ENCODE measurements around the gene ST7. TPM values are rescaled to one million over a fixed set of nuclear protein-coding genes. Genes with fewer than 3 reads are reported as not detected.

Gene ST7
- total RNA-seq, 2 donors from 2014 or later: 24.6 to 34.3 TPM

DNA sequence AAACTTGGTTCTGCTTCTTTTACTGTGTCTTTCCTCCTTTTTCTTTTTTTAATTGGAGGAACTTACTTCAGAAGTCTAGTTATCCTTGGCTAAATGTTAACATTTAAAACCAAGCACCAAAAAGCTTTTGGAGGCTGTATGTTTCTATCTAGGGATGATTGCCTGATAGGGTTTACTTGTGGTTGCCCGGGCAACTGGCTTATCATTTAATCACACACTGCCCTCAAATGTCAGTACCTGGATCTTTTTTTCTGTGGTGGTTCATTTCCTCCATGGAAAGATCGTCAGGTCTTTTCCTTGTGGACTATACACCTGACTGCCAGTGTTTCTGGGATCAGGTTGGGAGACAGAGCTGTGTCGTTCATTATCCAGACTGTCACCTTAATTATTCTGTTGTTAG, 196.4 kb downstream of the ST7 start:
- DNase-seq (no peak), ATAC-seq (no peak)
- Histone ChIP-seq H3K4me3 (no peak overlapping the region), H3K27me3 (no peaks in the 10 kb centered on the region), H3K36me3 (replicated peaks in 1 of 2; ENCODE audit: insufficient read depth in 1 of 2, low read depth in 2 of 2) (no peaks in the 10 kb centered on the region), H3K9me3 (no peaks in the 10 kb centered on the region), H3K4me1 (peaks cover 5% of the 10 kb centered on the region), H3K27ac (no peak overlapping the region)
- WGBS, 2 donors: 76 to 88% methylated on average over 3 of the region's 3 CpGs
- TF ChIP-seq, protein P1, sequence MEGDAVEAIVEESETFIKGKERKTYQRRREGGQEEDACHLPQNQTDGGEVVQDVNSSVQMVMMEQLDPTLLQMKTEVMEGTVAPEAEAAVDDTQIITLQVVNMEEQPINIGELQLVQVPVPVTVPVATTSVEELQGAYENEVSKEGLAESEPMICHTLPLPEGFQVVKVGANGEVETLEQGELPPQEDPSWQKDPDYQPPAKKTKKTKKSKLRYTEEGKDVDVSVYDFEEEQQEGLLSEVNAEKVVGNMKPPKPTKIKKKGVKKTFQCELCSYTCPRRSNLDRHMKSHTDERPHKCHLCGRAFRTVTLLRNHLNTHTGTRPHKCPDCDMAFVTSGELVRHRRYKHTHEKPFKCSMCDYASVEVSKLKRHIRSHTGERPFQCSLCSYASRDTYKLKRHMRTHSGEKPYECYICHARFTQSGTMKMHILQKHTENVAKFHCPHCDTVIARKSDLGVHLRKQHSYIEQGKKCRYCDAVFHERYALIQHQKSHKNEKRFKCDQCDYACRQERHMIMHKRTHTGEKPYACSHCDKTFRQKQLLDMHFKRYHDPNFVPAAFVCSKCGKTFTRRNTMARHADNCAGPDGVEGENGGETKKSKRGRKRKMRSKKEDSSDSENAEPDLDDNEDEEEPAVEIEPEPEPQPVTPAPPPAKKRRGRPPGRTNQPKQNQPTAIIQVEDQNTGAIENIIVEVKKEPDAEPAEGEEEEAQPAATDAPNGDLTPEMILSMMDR (IDR thresholded peaks at IDR 0.05): no peak
- TF ChIP-seq POLR2A (IDR thresholded peaks at IDR 0.05): no peak
- intact Hi-C loops (cut with DNase I): no loop called here

DNA sequence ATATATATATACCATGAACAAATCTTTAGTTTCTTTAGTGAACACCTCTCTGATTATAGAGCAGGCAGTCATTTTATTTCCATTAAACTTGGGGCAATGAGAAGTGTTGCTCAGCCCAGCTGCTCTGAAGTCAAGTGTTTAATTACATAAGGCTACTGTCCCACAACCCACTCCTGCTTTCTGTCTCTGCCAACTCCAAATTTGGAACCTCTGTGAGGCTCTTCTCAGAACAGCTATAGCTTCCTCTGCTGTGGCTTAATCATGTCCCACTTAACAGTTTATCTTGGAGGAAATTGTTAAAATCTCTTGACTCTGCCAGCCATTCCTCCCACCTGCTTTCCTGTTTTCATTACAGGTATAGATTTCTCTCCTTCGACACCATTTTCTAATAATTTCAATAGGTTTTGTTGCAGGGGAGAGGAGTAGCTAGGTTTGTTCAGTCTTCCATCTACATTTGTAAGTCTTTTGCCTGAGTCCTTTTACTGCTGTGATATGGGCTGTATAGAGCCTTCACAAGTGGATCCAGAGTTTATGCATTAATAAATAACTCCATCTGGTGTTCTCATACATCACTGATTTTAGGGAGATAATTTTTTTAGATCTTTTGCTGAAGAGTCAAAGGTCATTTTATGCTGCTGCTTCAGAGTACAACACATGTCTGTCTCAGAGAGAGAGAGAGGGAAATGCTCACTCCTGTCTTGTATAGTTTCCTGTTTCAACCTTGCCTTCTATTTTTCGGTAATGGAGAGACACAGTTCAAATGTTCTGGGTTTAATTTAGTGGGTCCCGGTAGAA, 199.1 kb downstream of the ST7 start:
- ATAC-seq (no peak), DNase-seq (no peak)
- H3K27me3 ChIP-seq: no peaks in the 10 kb centered on the region
- WGBS, 2 donors: 79 to 92% methylated on average over 3 of the region's 3 CpGs
- H3K27ac ChIP-seq: no peak overlapping the region
- H3K4me3 ChIP-seq: no peak overlapping the region
- H3K9me3 ChIP-seq: no peaks in the 10 kb centered on the region
- TF ChIP-seq POLR2A (IDR thresholded peaks at IDR 0.05): no peak
- TF ChIP-seq, protein P1 (IDR thresholded peaks at IDR 0.05): no peak
- H3K36me3 ChIP-seq (replicated peaks in 1 of 2; ENCODE audit: insufficient read depth in 1 of 2, low read depth in 2 of 2): no peaks in the 10 kb centered on the region
- intact Hi-C loops (cut with DNase I): no loop called here
- peaks cover 11% of the 10 kb centered on the region for H3K4me1 ChIP-seq

DNA sequence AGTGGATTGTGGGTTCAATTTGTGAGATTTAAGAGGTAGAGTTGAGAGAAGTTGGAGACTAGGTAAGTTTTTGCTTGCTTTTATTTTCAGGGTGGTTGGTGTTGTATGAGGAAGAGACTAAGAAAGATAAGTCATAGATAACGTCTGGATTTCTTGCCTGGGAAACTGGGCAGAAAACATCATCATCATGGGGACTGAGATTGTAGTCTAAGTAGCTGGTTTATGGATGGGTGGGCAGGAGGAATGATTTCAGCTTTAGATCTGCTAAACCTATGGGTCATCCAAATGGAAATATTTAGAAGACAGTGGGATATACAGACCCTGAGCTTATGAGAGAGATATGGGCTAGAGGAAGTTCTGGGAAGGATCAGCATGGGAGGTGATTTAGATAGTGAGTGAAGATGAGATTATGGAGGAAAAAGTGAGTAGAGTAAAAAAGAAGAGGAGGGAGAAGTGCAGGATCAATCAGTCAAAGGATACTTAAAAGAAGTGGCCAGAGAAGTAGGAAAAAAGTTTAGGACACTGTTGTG, 199.8 kb downstream of the ST7 start:
- Histone ChIP-seq H3K27me3 (no peaks in the 10 kb centered on the region), H3K9me3 (no peaks in the 10 kb centered on the region), H3K36me3 (replicated peaks in 1 of 2; ENCODE audit: insufficient read depth in 1 of 2, low read depth in 2 of 2) (no peaks in the 10 kb centered on the region), H3K27ac (no peak overlapping the region), H3K4me3 (no peak overlapping the region), H3K4me1 (peaks cover 16% of the 10 kb centered on the region)
- DNase-seq (no peak), ATAC-seq (no peak)
- no peak for TF ChIP-seq POLR2A (IDR thresholded peaks at IDR 0.05)
- TF ChIP-seq, protein P1 (IDR thresholded peaks at IDR 0.05): no peak
- intact Hi-C loops (cut with DNase I): no loop called here
- 74 to 78% methylated on average over 1 of the region's 1 CpG for WGBS, 2 donors

DNA sequence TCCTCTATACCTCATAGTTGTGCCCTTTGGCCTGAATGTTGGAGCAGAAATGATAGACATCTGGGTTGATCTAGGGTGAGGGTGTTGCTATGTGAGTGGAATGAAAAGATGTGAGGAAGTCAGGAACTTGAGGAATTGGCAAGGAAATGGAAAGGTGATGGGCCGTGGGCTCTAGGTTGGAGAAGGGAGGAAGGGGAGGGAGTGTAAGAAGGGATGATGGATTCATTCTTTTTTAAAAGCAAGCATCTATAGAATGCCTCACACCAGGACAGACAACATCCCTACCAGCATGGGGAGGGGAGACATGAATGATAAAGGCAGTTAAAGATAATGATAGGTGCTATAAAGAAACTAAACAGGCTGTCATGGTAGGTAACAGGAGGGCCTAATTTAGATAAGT, 201.4 kb downstream of the ST7 start:
- Histone ChIP-seq H3K27ac (no peak overlapping the region), H3K36me3 (replicated peaks in 1 of 2; ENCODE audit: insufficient read depth in 1 of 2, low read depth in 2 of 2) (no peaks in the 10 kb centered on the region), H3K4me1 (peaks cover 16% of the 10 kb centered on the region), H3K4me3 (no peak overlapping the region), H3K27me3 (no peaks in the 10 kb centered on the region), H3K9me3 (no peaks in the 10 kb centered on the region)
- ATAC-seq (no peak), DNase-seq (no peak)
- intact Hi-C loops (cut with DNase I): no loop called here
- WGBS, 2 donors: 85 to 95% methylated on average over 1 of the region's 1 CpG
- no peak for TF ChIP-seq POLR2A (IDR thresholded peaks at IDR 0.05)
- TF ChIP-seq, protein P1 (IDR thresholded peaks at IDR 0.05): no peak

DNA sequence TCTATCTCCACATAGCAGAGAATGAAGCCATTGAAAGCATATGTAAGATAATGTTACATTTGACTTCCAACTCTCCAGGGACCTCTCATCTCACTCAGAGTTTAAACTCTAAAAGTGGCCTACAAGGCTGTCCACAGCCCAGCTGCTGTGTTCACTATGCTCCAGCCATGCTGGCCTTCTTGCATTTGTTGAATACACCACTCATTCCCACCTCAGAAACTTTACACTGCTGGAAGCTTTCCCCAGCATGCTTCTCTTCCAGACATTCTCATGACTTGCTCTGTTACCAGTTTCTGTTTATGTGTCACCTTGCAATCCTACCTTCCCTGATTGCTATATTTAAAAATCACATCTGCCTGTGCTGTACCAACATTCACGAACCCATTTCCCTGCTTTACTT, 202.4 kb downstream of the ST7 start:
- Histone ChIP-seq H3K9me3 (no peaks in the 10 kb centered on the region), H3K4me1 (peaks cover 16% of the 10 kb centered on the region), H3K27ac (no peak overlapping the region), H3K4me3 (no peak overlapping the region), H3K27me3 (no peaks in the 10 kb centered on the region), H3K36me3 (replicated peaks in 1 of 2; ENCODE audit: insufficient read depth in 1 of 2, low read depth in 2 of 2) (no peaks in the 10 kb centered on the region)
- intact Hi-C loops (cut with DNase I): no loop called here
- WGBS, 2 donors: 85 to 92% methylated on average over 1 of the region's 1 CpG
- ATAC-seq (no peak), DNase-seq (no peak)
- TF ChIP-seq, protein P1 (IDR thresholded peaks at IDR 0.05): no peak
- no peak for TF ChIP-seq POLR2A (IDR thresholded peaks at IDR 0.05)
